Measurements from ENCODE around the gene FAM163B. TPM values are rescaled to one million over a fixed set of nuclear protein-coding genes. Genes with fewer than 3 reads are reported as not detected.

FAM163B gene
- total RNA-seq, 2 experiments from 2014 or later, result not detected

GRCh38 chr9:133645021-133645765 is 36.0 kb upstream of the FAM163B start:
- no peak overlapping the region for H3K4me3 Mint-ChIP-seq
- ChIA-PET POLR2A (no interaction called here), CTCF (no interaction called here)
- no peak overlapping the region for H3K27ac Mint-ChIP-seq
- no peaks in the 10 kb centered on the region for H3K36me3 Mint-ChIP-seq
- no peaks in the 10 kb centered on the region for H3K27me3 Mint-ChIP-seq
- H3K4me1 Mint-ChIP-seq (ENCODE audit: low read depth), result no peaks in the 10 kb centered on the region
- no peak for DNase-seq
- H3K9me3 Mint-ChIP-seq, result no peaks in the 10 kb centered on the region
- intact Hi-C loops (cut with micrococcal nuclease), result no loop called here

- no peaks in the 10 kb centered on the region for H3K36me3 Mint-ChIP-seq
- no peaks in the 10 kb centered on the region for H3K27me3 Mint-ChIP-seq
- H3K9me3 Mint-ChIP-seq, result no peaks in the 10 kb centered on the region
- intact Hi-C loops (cut with micrococcal nuclease), result no loop called here
- H3K4me3 Mint-ChIP-seq, result no peak overlapping the region
- no peaks in the 10 kb centered on the region for H3K4me1 Mint-ChIP-seq (ENCODE audit: low read depth)
- ChIA-PET CTCF (no interaction called here), POLR2A (no interaction called here)
- DNase-seq, result no peak
- H3K27ac Mint-ChIP-seq, result no peak overlapping the region
Measured at GRCh38 chr9:133643978-133644760, 35.0 kb upstream of the FAM163B start.

GRCh38 chr9:133643362-133643755 is 34.2 kb upstream of the FAM163B start:
- POLR2A ChIA-PET, result no interaction called here
- no peaks in the 10 kb centered on the region for H3K36me3 Mint-ChIP-seq
- H3K27ac Mint-ChIP-seq, result no peak overlapping the region
- no peaks in the 10 kb centered on the region for H3K27me3 Mint-ChIP-seq
- H3K4me3 Mint-ChIP-seq, result no peak overlapping the region
- no peaks in the 10 kb centered on the region for H3K4me1 Mint-ChIP-seq (ENCODE audit: low read depth)
- intact Hi-C loops (cut with micrococcal nuclease), result no loop called here
- no peaks in the 10 kb centered on the region for H3K9me3 Mint-ChIP-seq
- no peak for DNase-seq
- CTCF ChIA-PET, result no interaction called here

GRCh38 chr9:133642708-133643361 is 33.6 kb upstream of the FAM163B start:
- no peak overlapping the region for H3K27ac Mint-ChIP-seq
- ChIA-PET POLR2A (no interaction called here), CTCF (no interaction called here)
- no peaks in the 10 kb centered on the region for H3K36me3 Mint-ChIP-seq
- intact Hi-C loops (cut with micrococcal nuclease), result no loop called here
- H3K27me3 Mint-ChIP-seq, result no peaks in the 10 kb centered on the region
- H3K4me1 Mint-ChIP-seq (ENCODE audit: low read depth), result no peaks in the 10 kb centered on the region
- no peak for DNase-seq
- H3K9me3 Mint-ChIP-seq, result no peaks in the 10 kb centered on the region
- H3K4me3 Mint-ChIP-seq, result no peak overlapping the region

GRCh38 chr9:133641861-133642595 is 32.8 kb upstream of the FAM163B start:
- Mint-ChIP-seq H3K4me1 (ENCODE audit: low read depth) (no peaks in the 10 kb centered on the region), H3K9me3 (no peaks in the 10 kb centered on the region), H3K27ac (no peak overlapping the region), H3K36me3 (no peaks in the 10 kb centered on the region), H3K27me3 (no peaks in the 10 kb centered on the region), H3K4me3 (no peak overlapping the region)
- CTCF ChIA-PET, result no interaction called here
- intact Hi-C loops (cut with micrococcal nuclease), result no loop called here
- POLR2A ChIA-PET, result no interaction called here
- DNase-seq, result no peak

- intact Hi-C loops (cut with micrococcal nuclease), result no loop called here
- Mint-ChIP-seq H3K9me3 (no peaks in the 10 kb centered on the region), H3K36me3 (no peaks in the 10 kb centered on the region), H3K4me3 (no peak overlapping the region), H3K27ac (no peak overlapping the region), H3K4me1 (ENCODE audit: low read depth) (no peaks in the 10 kb centered on the region), H3K27me3 (no peaks in the 10 kb centered on the region)
- POLR2A ChIA-PET, result no interaction called here
- no peak for DNase-seq
- CTCF ChIA-PET, result no interaction called here
Measured at GRCh38 chr9:133641396-133641655, 32.1 kb upstream of the FAM163B start.

- H3K9me3 Mint-ChIP-seq, result no peaks in the 10 kb centered on the region
- POLR2A ChIA-PET, result no interaction called here
- H3K4me1 Mint-ChIP-seq (ENCODE audit: low read depth), result no peaks in the 10 kb centered on the region
- no peak overlapping the region for H3K27ac Mint-ChIP-seq
- no peak overlapping the region for H3K4me3 Mint-ChIP-seq
- CTCF ChIA-PET, result no interaction called here
- H3K27me3 Mint-ChIP-seq, result no peaks in the 10 kb centered on the region
- intact Hi-C loops (cut with micrococcal nuclease), result no loop called here
- H3K36me3 Mint-ChIP-seq, result no peaks in the 10 kb centered on the region
- no peak for DNase-seq
Measured at GRCh38 chr9:133640580-133641395, 31.6 kb upstream of the FAM163B start.

GRCh38 chr9:133640160-133640559 is 31.0 kb upstream of the FAM163B start:
- DNase-seq, result no peak
- no peak overlapping the region for H3K27ac Mint-ChIP-seq
- no peak overlapping the region for H3K4me3 Mint-ChIP-seq
- H3K9me3 Mint-ChIP-seq, result no peaks in the 10 kb centered on the region
- H3K27me3 Mint-ChIP-seq, result no peaks in the 10 kb centered on the region
- intact Hi-C loops (cut with micrococcal nuclease), result no loop called here
- no peaks in the 10 kb centered on the region for H3K4me1 Mint-ChIP-seq (ENCODE audit: low read depth)
- ChIA-PET POLR2A (no interaction called here), CTCF (no interaction called here)
- no peaks in the 10 kb centered on the region for H3K36me3 Mint-ChIP-seq

GRCh38 chr9:133639613-133640012 is 30.4 kb upstream of the FAM163B start:
- no peak overlapping the region for H3K27ac Mint-ChIP-seq
- intact Hi-C loops (cut with micrococcal nuclease), result no loop called here

GRCh38 chr9:133638711-133639110 is 29.5 kb upstream of the FAM163B start:
- ChIA-PET CTCF (no interaction called here), POLR2A (no interaction called here)
- DNase-seq, result no peak
- no peaks in the 10 kb centered on the region for H3K36me3 Mint-ChIP-seq
- no peaks in the 10 kb centered on the region for H3K4me1 Mint-ChIP-seq (ENCODE audit: low read depth)
- H3K27me3 Mint-ChIP-seq, result no peaks in the 10 kb centered on the region
- no peak overlapping the region for H3K27ac Mint-ChIP-seq
- H3K9me3 Mint-ChIP-seq, result no peaks in the 10 kb centered on the region
- no peak overlapping the region for H3K4me3 Mint-ChIP-seq
- intact Hi-C loops (cut with micrococcal nuclease), result no loop called here

More at GRCh38 chr9:133639613-133640012, 30.4 kb upstream of the FAM163B start:
- ChIA-PET POLR2A (no interaction called here), CTCF (no interaction called here)
- Mint-ChIP-seq H3K36me3 (no peaks in the 10 kb centered on the region), H3K27me3 (no peaks in the 10 kb centered on the region), H3K4me3 (no peak overlapping the region), H3K9me3 (no peaks in the 10 kb centered on the region), H3K4me1 (ENCODE audit: low read depth) (no peaks in the 10 kb centered on the region)
- DNase-seq, result no peak

GRCh38 chr9:133638076-133638475 is 28.9 kb upstream of the FAM163B start:
- H3K9me3 Mint-ChIP-seq, result no peaks in the 10 kb centered on the region
- no peaks in the 10 kb centered on the region for H3K36me3 Mint-ChIP-seq
- no peak overlapping the region for H3K4me3 Mint-ChIP-seq
- H3K27ac Mint-ChIP-seq, result no peak overlapping the region
- no peak for DNase-seq
- CTCF ChIA-PET, result no interaction called here
- POLR2A ChIA-PET, result no interaction called here
- intact Hi-C loops (cut with micrococcal nuclease), result no loop called here
- H3K4me1 Mint-ChIP-seq (ENCODE audit: low read depth), result no peaks in the 10 kb centered on the region
- no peaks in the 10 kb centered on the region for H3K27me3 Mint-ChIP-seq

- Mint-ChIP-seq H3K27me3 (peaks cover 1% of the 10 kb centered on the region), H3K27ac (no peak overlapping the region), H3K4me3 (no peak overlapping the region), H3K36me3 (no peaks in the 10 kb centered on the region), H3K4me1 (ENCODE audit: low read depth) (no peaks in the 10 kb centered on the region), H3K9me3 (no peaks in the 10 kb centered on the region)
- POLR2A ChIA-PET, result no interaction called here
- CTCF ChIA-PET, result no interaction called here
- no peak for DNase-seq
- intact Hi-C loops (cut with micrococcal nuclease), result no loop called here
Measured at GRCh38 chr9:133637451-133638055, 28.4 kb upstream of the FAM163B start.
